ENCODE data around the gene FOSB.
A peak's percentile ranks its signal among the peaks of the same experiment; 100 is the strongest.

Gene FOSB

GRCh38 chr19:45503909-45504308 lies 36.1 kb downstream of the FOSB start:
- TF ChIP-seq CEBPB (IDR thresholded peaks at IDR 0.05) (no peak), USF1 (IDR thresholded peaks at IDR 0.05) (no peak), NFIC (IDR thresholded peaks at IDR 0.05) (no peak), YY1 (IDR thresholded peaks at IDR 0.05; ENCODE audit: low read depth) (no peak), TEAD4 (IDR thresholded peaks at IDR 0.05) (no peak), ZBTB7A (IDR thresholded peaks at IDR 0.05; ENCODE audit: low read depth) (no peak), RAD21 (IDR thresholded peaks at IDR 0.05; ENCODE audit: low read depth) (no peak), EP300 (IDR thresholded peaks at IDR 0.05; ENCODE audit: borderline replicate concordance) (no peak), EGR1 (IDR thresholded peaks at IDR 0.05) (no peak), CREB1 (IDR thresholded peaks at IDR 0.05; ENCODE audit: low read depth) (no peak), TCF12 (IDR thresholded peaks at IDR 0.05; ENCODE audit: low read depth) (no peak), TAF1 (IDR thresholded peaks at IDR 0.05; ENCODE audit: low read depth) (no peak), FOXM1 (IDR thresholded peaks at IDR 0.05; ENCODE audit: borderline replicate concordance, low read depth) (no peak)

- no peak for TF ChIP-seq FOXM1 (IDR thresholded peaks at IDR 0.05; ENCODE audit: borderline replicate concordance, low read depth)
- no peak for TF ChIP-seq TAF1 (IDR thresholded peaks at IDR 0.05; ENCODE audit: low read depth)
- no peak for TF ChIP-seq EP300 (IDR thresholded peaks at IDR 0.05; ENCODE audit: borderline replicate concordance)
- TF ChIP-seq USF1 (IDR thresholded peaks at IDR 0.05) = no peak
- TF ChIP-seq EGR1 (IDR thresholded peaks at IDR 0.05) = no peak
- TF ChIP-seq RAD21 (IDR thresholded peaks at IDR 0.05; ENCODE audit: low read depth) = no peak
- no peak for TF ChIP-seq CREB1 (IDR thresholded peaks at IDR 0.05; ENCODE audit: low read depth)
- no peak for TF ChIP-seq TCF12 (IDR thresholded peaks at IDR 0.05; ENCODE audit: low read depth)
- no peak for TF ChIP-seq CEBPB (IDR thresholded peaks at IDR 0.05)
- no peak for TF ChIP-seq YY1 (IDR thresholded peaks at IDR 0.05; ENCODE audit: low read depth)
- no peak for TF ChIP-seq NFIC (IDR thresholded peaks at IDR 0.05)
- TF ChIP-seq REST (IDR thresholded peaks at IDR 0.05; ENCODE audit: low read depth) = no peak
- TF ChIP-seq TEAD4 (IDR thresholded peaks at IDR 0.05) = no peak
- no peak for TF ChIP-seq MAX (IDR thresholded peaks at IDR 0.05)
- no peak for TF ChIP-seq ZBTB7A (IDR thresholded peaks at IDR 0.05; ENCODE audit: low read depth)
Measured at GRCh38 chr19:45505151-45505995, 37.6 kb downstream of the FOSB start.

GRCh38 chr19:45505996-45506245 lies 38.1 kb downstream of the FOSB start:
- TF ChIP-seq RAD21 (IDR thresholded peaks at IDR 0.05; ENCODE audit: low read depth) (no peak), ZBTB7A (IDR thresholded peaks at IDR 0.05; ENCODE audit: low read depth) (no peak), NFIC (IDR thresholded peaks at IDR 0.05) (no peak), FOXM1 (IDR thresholded peaks at IDR 0.05; ENCODE audit: borderline replicate concordance, low read depth) (no peak), REST (IDR thresholded peaks at IDR 0.05; ENCODE audit: low read depth) (no peak), TAF1 (IDR thresholded peaks at IDR 0.05; ENCODE audit: low read depth) (no peak), USF1 (IDR thresholded peaks at IDR 0.05) (no peak), CREB1 (IDR thresholded peaks at IDR 0.05; ENCODE audit: low read depth) (no peak), YY1 (IDR thresholded peaks at IDR 0.05; ENCODE audit: low read depth) (no peak), CEBPB (IDR thresholded peaks at IDR 0.05) (no peak), EGR1 (IDR thresholded peaks at IDR 0.05) (no peak), EP300 (IDR thresholded peaks at IDR 0.05; ENCODE audit: borderline replicate concordance) (no peak), MAX (IDR thresholded peaks at IDR 0.05) (no peak), TEAD4 (IDR thresholded peaks at IDR 0.05) (no peak), TCF12 (IDR thresholded peaks at IDR 0.05; ENCODE audit: low read depth) (no peak)

GRCh38 chr19:45506246-45506988 lies 38.6 kb downstream of the FOSB start:
- TF ChIP-seq TEAD4 (IDR thresholded peaks at IDR 0.05) (no peak), MAX (IDR thresholded peaks at IDR 0.05) (no peak; the same call in 1 of the 2 replicates), EGR1 (IDR thresholded peaks at IDR 0.05) (peak; percentile 36; the same call in 1 of the 2 replicates), USF1 (IDR thresholded peaks at IDR 0.05) (0 out of 2 replicates have a peak, but pooled peaks have one; percentile 16), RAD21 (IDR thresholded peaks at IDR 0.05; ENCODE audit: low read depth) (peak; percentile 43; the same call in 1 of the 2 replicates), NFIC (IDR thresholded peaks at IDR 0.05) (no peak), CREB1 (IDR thresholded peaks at IDR 0.05; ENCODE audit: low read depth) (peak; percentile 77), TCF12 (IDR thresholded peaks at IDR 0.05; ENCODE audit: low read depth) (peak; percentile 41; the same call in 1 of the 2 replicates), ZBTB7A (IDR thresholded peaks at IDR 0.05; ENCODE audit: low read depth) (no peak; the same call in 1 of the 2 replicates)
